K562 (cell line): ENCODE results near the gene GLT1D1. TPM values are rescaled to one million over a fixed set of nuclear protein-coding genes. Genes with fewer than 3 reads are reported as not detected.

Experiments used
- ATAC-seq: fragments of 200-7000 bp; cut with Tn5 transposase; 3 replicates; pipeline ENCODE4 v1.9.1; 2020; ENCODE audit warnings: moderate library complexity
- BruUV-seq: library from RNA; stranded (reverse); fragments of 400-500 nt; replicated peaks from 2 replicates; lab custom pipeline; 2021; lab: Mats Ljungman, UMichigan
- CTCF ChIA-PET: fragments of 300-600 bp; formaldehyde crosslinking; extraction: SDS; loops from one replicate; lab custom pipeline; 2021; ENCODE audit warnings: low intra/inter-chr PET ratio; lab: Yijun Ruan, JAX
- POLR2A ChIA-PET: fragments of 300-600, 350-650 bp; sonication (Branson Sonifier 250); formaldehyde crosslinking; extraction: SDS; loops from one replicate; lab custom pipeline; 2021; ENCODE audit warnings: antibody characterized with exemption, inconsistent platforms; lab: Yijun Ruan, JAX
- DNase-seq, 4 experiments: peaks; one replicate each; pipeline versions ENCODE4 v3.0.0 to v3.0.0-alpha.2; 2011 to 2018; ENCODE audit warnings: low spot score in 3 of 4, mixed read lengths in 3 of 4; ENCODE audit errors: extremely low read depth in 1 of 4
- FAIRE-seq: peaks from 2 replicates; lab custom pipeline; 2011; peaks lifted over from hg19 to GRCh38; lab: Jason Lieb, UNC
- H2AFZ ChIP-seq: 2 replicates; pipeline ENCODE4 v1.6.0; 2011; ENCODE audit warnings: low read depth, low read length, control low read depth, inconsistent platforms
- H3K27ac ChIP-seq: fragments of 200-600 bp; 3 replicates; pipeline ENCODE4 v1.8.0; 2011; ENCODE audit warnings: low read depth, mild to moderate bottlenecking, control low read depth, inconsistent platforms, low read length, moderate library complexity, mixed read lengths; ENCODE audit errors: extremely low read depth
- H3K27me3 ChIP-seq, 2 experiments: fragments of 300-600 bp in 1 of 2; 2 replicates in 1 of 2; 3 replicates in 1 of 2; pipeline versions ENCODE4 v1.6.0 to v1.8.0; 2011; ENCODE audit warnings: inconsistent platforms in 2 of 2, low read length in 2 of 2, mild to moderate bottlenecking in 1 of 2, mixed read lengths in 1 of 2, moderate library complexity in 1 of 2; ENCODE audit not compliant: control insufficient read depth in 2 of 2, insufficient read depth in 2 of 2
- H3K36me3 ChIP-seq: fragments of 300-600 bp; 3 replicates; pipeline ENCODE4 v1.8.0; 2011; ENCODE audit warnings: mild to moderate bottlenecking, low read length, inconsistent platforms; ENCODE audit not compliant: control insufficient read depth, insufficient read depth
- H3K4me1 ChIP-seq, 2 experiments: fragments of 200-600 bp in 1 of 2; replicated peaks in 1 of 2; 2 replicates in 1 of 2; 3 replicates in 1 of 2; pipeline versions ENCODE4 v1.5.1 to v1.8.0; 2011; ENCODE audit warnings: inconsistent platforms in 2 of 2, low read length in 2 of 2, mild to moderate bottlenecking in 1 of 2, mixed read lengths in 1 of 2, moderate library complexity in 1 of 2; ENCODE audit not compliant: control insufficient read depth in 2 of 2, insufficient read depth in 2 of 2
- H3K4me2 ChIP-seq: 2 replicates; pipeline ENCODE4 v1.6.1; 2011; ENCODE audit warnings: low read length, control low read depth, inconsistent platforms, mixed read lengths; ENCODE audit not compliant: insufficient read depth
- H3K4me3 ChIP-seq: fragments of 200-600 bp; sonication (generic), shearing (Covaris generic); 2 replicates; pipeline ENCODE4 v1.5.1; 2016; ENCODE audit warnings: control low read depth, inconsistent platforms
- H3K79me2 ChIP-seq: fragments of 200-600 bp; 3 replicates; pipeline ENCODE4 v1.8.0; 2011; ENCODE audit warnings: low read length, inconsistent platforms; ENCODE audit not compliant: control insufficient read depth, insufficient read depth
- H3K9ac ChIP-seq, 2 experiments: 2 replicates each; pipeline versions ENCODE4 v1.6.0 to v1.6.1; 2011; ENCODE audit warnings: low read depth in 2 of 2, low read length in 2 of 2, control low read depth in 1 of 2, inconsistent platforms in 1 of 2, mild to moderate bottlenecking in 1 of 2, mixed read lengths in 1 of 2; ENCODE audit not compliant: insufficient read depth in 1 of 2
- H3K9me1 ChIP-seq: one replicate; pipeline ENCODE4 v1.6.0; 2011; ENCODE audit warnings: inconsistent platforms, mild to moderate bottlenecking, low read length, moderate library complexity; ENCODE audit not compliant: control insufficient read depth, insufficient read depth
- H3K9me3 ChIP-seq: replicated peaks from 2 replicates; pipeline ENCODE4 v1.5.1; 2011; ENCODE audit warnings: low read depth, low read length, inconsistent platforms; ENCODE audit not compliant: control insufficient read depth, insufficient read depth
- H4K20me1 ChIP-seq: replicated peaks from 2 replicates; pipeline ENCODE4 v1.6.1; 2011; ENCODE audit warnings: low read length, inconsistent platforms, mixed read lengths; ENCODE audit not compliant: control insufficient read depth, insufficient read depth
- CCNT2 ChIP-seq: IDR thresholded peaks from 2 replicates; pipeline ENCODE4 v1.6.1; 2011; ENCODE audit warnings: borderline replicate concordance, low read depth, mild to moderate bottlenecking, moderate library complexity, mixed read lengths, low read length; ENCODE audit not compliant: insufficient read length; ENCODE audit errors: extremely low read depth
- GTF2E2 ChIP-seq: fragments of 200-800 bp; sonication (Bioruptor generic); IDR thresholded peaks from 2 replicates; pipeline ENCODE4 v1.6.1; 2016; ENCODE audit warnings: missing genetic modification characterization, missing compliant biosample characterization
- KHSRP ChIP-seq: fragments of 450-650 bp; IDR thresholded peaks from 2 replicates; pipeline ENCODE4 v1.6.1; 2017
- TAF9B ChIP-seq: fragments of 450-650 bp; IDR thresholded peaks from 2 replicates; pipeline ENCODE4 v1.6.1; 2018; ENCODE audit warnings: mild to moderate bottlenecking; ENCODE audit not compliant: partially characterized antibody
- TFAP4 ChIP-seq: sonication (generic); formaldehyde crosslinking; IDR thresholded peaks from 2 replicates; pipeline ENCODE4 v1.8.0; 2022; ENCODE audit warnings: missing genetic modification reagents, mild to moderate bottlenecking, moderate library complexity, borderline replicate concordance
- ZNF668 ChIP-seq: fragments of 250-450 bp; sonication (Bioruptor Pico); IDR thresholded peaks from 2 replicates; pipeline ENCODE4 v1.8.0; 2022; ENCODE audit warnings: mild to moderate bottlenecking, inconsistent platforms
- ZNF75A ChIP-seq: fragments of 450-650 bp; formaldehyde crosslinking; IDR thresholded peaks from 2 replicates; pipeline ENCODE4 v1.4.0; 2020; ENCODE audit warnings: mild to moderate bottlenecking
- WGBS: fragments of 100-300 bp; shearing (Covaris generic); methylation state at CpG from one replicate; pipeline ENCODE4 v1.1.6; 2016; ENCODE audit warnings: low coverage, mixed read lengths; ENCODE audit not compliant: insufficient coverage; ENCODE audit errors: missing lambda C conversion rate; 5-methylcytosine and 5-hydroxymethylcytosine counted together
- in situ Hi-C: fragments of 300-500 bp; cut with MboI; formaldehyde crosslinking; loops from 4 replicates; pipeline ENCODE4 v1.15.0; 2018; ENCODE audit warnings: inconsistent platforms, mixed read lengths
- intact Hi-C: fragments of 100-400 bp; cut with micrococcal nuclease; formaldehyde crosslinking; loops from 2 replicates; pipeline ENCODE4 v1.14.2; 2022
- polyA plus RNA-seq, 8 experiments: library from polyadenylated mRNA; depleted of rRNA in 4 of 8; stranded (reverse) in 5 of 8; unstranded in 3 of 8; fragments of >200 nt; fragmentation: Nextera tagmentation in 2 of 8; fragmentation: Illumina TruSeq in 1 of 8; extraction: Ambion mirVana in 2 of 8; extraction: Trizol in 1 of 8; gene quantifications; 2 replicates each; pipeline versions ENCODE4 v1.2.1 to v1.2.3, GENCODE V29; 2011 to 2014; ENCODE audit warnings: inconsistent platforms in 1 of 8, missing spikeins in 1 of 8
- total RNA-seq, 7 experiments: library from RNA; depleted of rRNA in 6 of 7; stranded (reverse); fragments of >200 nt in 6 of 7; fragmentation: Illumina TruSeq in 2 of 7; extraction: Trizol in 2 of 7; gene quantifications; 2 replicates each; pipeline versions ENCODE4 v1.2.1 to v1.2.3, GENCODE V29; 2011 to 2021; ENCODE audit warnings: low replicate concordance in 1 of 7
- TF ChIP-seq, protein P1 (sequence below): sonication (generic); formaldehyde crosslinking; IDR thresholded peaks from 2 replicates; pipeline ENCODE4 v1.8.0; 2022; ENCODE audit warnings: missing genetic modification reagents, mild to moderate bottlenecking, borderline replicate concordance

GLT1D1 gene
- total and polyA plus RNA-seq, 9 of the 15 experiments (the other 6 are each of a cell fraction or from before 2014, with no cell fraction given): 0.04 TPM; not detected in 8

GRCh38 chr12:128876559-128876958, 23.3 kb downstream of the GLT1D1 start (continued):
- TF ChIP-seq TAF9B: no peak
- no peak for TF ChIP-seq GTF2E2 (tag)
- TF ChIP-seq TFAP4 (CRISPR knock-in tag): no peak
- no peak for TF ChIP-seq ZNF668 (CRISPR knock-in tag)
- TF ChIP-seq KHSRP: no peak

DNA sequence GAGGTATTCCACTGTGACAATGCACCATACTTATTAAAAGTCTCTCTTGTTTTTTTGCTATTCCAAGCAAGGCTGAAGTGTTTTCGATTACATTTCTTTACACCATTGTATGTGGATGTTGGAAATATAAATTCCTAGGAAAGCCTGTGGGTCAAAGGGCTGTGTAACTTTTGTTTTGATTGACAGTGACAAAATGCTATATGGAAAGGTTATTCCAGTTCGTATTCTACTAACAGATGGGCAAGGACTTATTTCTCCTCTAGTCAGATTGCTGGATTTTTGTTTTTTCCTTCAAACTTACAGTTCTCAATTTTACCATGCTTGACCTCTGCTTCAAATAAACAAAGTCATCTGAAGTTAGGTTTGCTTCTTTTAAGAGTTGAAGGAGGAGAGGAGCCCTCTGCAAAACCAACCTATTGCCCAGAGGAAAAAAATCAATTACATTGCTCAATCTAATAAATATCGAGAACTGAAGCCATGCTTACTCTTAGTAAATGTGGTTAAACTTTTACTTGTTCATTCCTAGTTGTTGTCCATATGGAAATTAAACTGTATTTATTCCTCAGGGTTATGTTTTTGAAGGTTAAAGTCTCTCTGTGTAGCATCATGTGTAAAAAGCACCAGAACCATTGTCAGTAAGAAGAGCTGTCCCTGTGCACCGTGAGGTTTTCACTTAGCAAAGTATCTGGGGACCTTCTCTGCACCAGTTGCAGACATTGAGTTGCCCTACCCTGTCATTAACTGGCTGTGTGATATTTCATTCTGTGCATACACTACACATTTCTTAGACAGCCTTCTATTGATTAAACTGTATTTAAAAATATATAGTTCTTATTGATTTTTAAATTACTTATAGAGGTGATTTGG, 26.9 kb downstream of the GLT1D1 start:
- Histone ChIP-seq H3K27me3 (peaks cover 4 to 5% of the 10 kb centered on the region in 2 experiments; a peak in 4 of 5 replicates), H3K4me2 (no peak overlapping the region), H2AFZ (no peak overlapping the region), H3K79me2 (no peaks in the 10 kb centered on the region), H3K9me3 (no peaks in the 10 kb centered on the region), H4K20me1 (no peaks in the 10 kb centered on the region), H3K36me3 (no peaks in the 10 kb centered on the region), H3K27ac (no peak overlapping the region), H3K9ac (no peak overlapping the region), H3K4me3 (no peak overlapping the region), H3K9me1 (no peaks in the 10 kb centered on the region), H3K4me1 (no peaks in the 10 kb centered on the region)
- intact Hi-C loops: no loop called here
- in situ Hi-C loops: no loop called here
- TF ChIP-seq CCNT2 (no peak), ZNF75A (no peak)
- TF ChIP-seq, protein P1, sequence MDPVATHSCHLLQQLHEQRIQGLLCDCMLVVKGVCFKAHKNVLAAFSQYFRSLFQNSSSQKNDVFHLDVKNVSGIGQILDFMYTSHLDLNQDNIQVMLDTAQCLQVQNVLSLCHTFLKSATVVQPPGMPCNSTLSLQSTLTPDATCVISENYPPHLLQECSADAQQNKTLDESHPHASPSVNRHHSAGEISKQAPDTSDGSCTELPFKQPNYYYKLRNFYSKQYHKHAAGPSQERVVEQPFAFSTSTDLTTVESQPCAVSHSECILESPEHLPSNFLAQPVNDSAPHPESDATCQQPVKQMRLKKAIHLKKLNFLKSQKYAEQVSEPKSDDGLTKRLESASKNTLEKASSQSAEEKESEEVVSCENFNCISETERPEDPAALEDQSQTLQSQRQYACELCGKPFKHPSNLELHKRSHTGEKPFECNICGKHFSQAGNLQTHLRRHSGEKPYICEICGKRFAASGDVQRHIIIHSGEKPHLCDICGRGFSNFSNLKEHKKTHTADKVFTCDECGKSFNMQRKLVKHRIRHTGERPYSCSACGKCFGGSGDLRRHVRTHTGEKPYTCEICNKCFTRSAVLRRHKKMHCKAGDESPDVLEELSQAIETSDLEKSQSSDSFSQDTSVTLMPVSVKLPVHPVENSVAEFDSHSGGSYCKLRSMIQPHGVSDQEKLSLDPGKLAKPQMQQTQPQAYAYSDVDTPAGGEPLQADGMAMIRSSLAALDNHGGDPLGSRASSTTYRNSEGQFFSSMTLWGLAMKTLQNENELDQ (CRISPR knock-in tag): no peak
- 0% methylated on average over 4 of the region's 4 CpGs for WGBS
- POLR2A ChIA-PET: interaction anchor here (0.6 kb wide), 1 partner anchor 310 kb away, joined by 3 read pairs; no protein-coding TSS in a partner anchor
- no peak for FAIRE-seq
- no TSS peak for BruUV-seq
- CTCF ChIA-PET: no interaction called here
- no peak for DNase-seq
- ATAC-seq: no peak
